Hepatocyte (in vitro differentiated cells): ENCODE data around the gene SENP2.

Experiments used
- CTCF ChIP-seq: fragments of 200-600 bp; sonication (generic); IDR thresholded peaks from 2 replicates; pipeline ENCODE4 v1.5.1; 2016; ENCODE audit warnings: antibody characterized with exemption, mild to moderate bottlenecking; ENCODE audit not compliant: poor library complexity
- EZH2 ChIP-seq: fragments of 200-600 bp; sonication (generic); IDR thresholded peaks from 2 replicates; pipeline ENCODE4 v1.6.1; 2016; ENCODE audit warnings: antibody characterized with exemption, mild to moderate bottlenecking, borderline replicate concordance
- EZH2phosphoT487 ChIP-seq: fragments of 200-600 bp; sonication (generic); IDR thresholded peaks from one replicate; pipeline ENCODE4 v1.6.1; 2018; ENCODE audit warnings: antibody characterized with exemption, mild to moderate bottlenecking, low read depth, moderate library complexity; ENCODE audit not compliant: unreplicated experiment, severe bottlenecking

- TF ChIP-seq CTCF (no peak), EZH2phosphoT487 (no peak), EZH2 (no peak)
Observed at GRCh38 chr3:185583925-185584324, 2.2 kb upstream of the SENP2 start.
